Tibial artery (tissue), 4 donors: ENCODE results near the gene OR5H15.

ENCODE experiments used
- DNase-seq, 2 donors: peaks; one replicate each; pipeline ENCODE4 v3.0.0-alpha.2; 2019
- H3K27ac ChIP-seq, 2 donors: fragments of 200-600 bp; sonication (generic) in 1 of 2; 1 replicate in 1 of 2; 2 replicates in 1 of 2; pipeline ENCODE4 v1.5.1; 2018 to 2019; ENCODE audit warnings: mild to moderate bottlenecking in 1 of 2
- H3K27me3 ChIP-seq, 2 donors: fragments of 200-600 bp; sonication (generic) in 1 of 2; one replicate each; pipeline versions ENCODE4 v1.5.1 to v1.6.0; 2016 to 2019
- H3K36me3 ChIP-seq, 3 donors: fragments of 200-600 bp; sonication (generic) in 2 of 3; one replicate each; pipeline ENCODE4 v1.5.1; 2016 to 2019; ENCODE audit warnings: mild to moderate bottlenecking in 2 of 3
- H3K4me1 ChIP-seq, 4 donors: fragments of 200-600 bp; sonication (generic) in 2 of 4; 1 replicate in 3 of 4; 2 replicates in 1 of 4; pipeline ENCODE4 v1.5.1; 2016 to 2019
- H3K4me3 ChIP-seq, 2 donors: fragments of 200-600 bp; sonication (generic) in 1 of 2; 1 replicate in 1 of 2; 2 replicates in 1 of 2; pipeline ENCODE4 v1.5.1; 2018 to 2019; ENCODE audit warnings: mild to moderate bottlenecking in 2 of 2
- H3K9me3 ChIP-seq, 3 donors: fragments of 200-600 bp; sonication (generic) in 1 of 3; one replicate each; pipeline ENCODE4 v1.5.1; 2016 to 2019
- CTCF ChIP-seq, 2 experiments: fragments of 200-600 bp in 1 of 2; fragments of 450-650 bp in 1 of 2; IDR thresholded peaks; one replicate each; pipeline ENCODE4 v1.5.1; 2017 to 2019; ENCODE audit warnings: antibody characterized with exemption in 2 of 2, mild to moderate bottlenecking in 1 of 2, moderate library complexity in 1 of 2
- intact Hi-C: fragments of 100-400 bp; cut with DNase I; formaldehyde crosslinking; loops from one replicate; pipeline ENCODE4 v1.15.0; 2023; ENCODE audit warnings: low total_unique reads

The OR5H15 gene

GRCh38 chr3:98213276-98213675 lies 46.8 kb downstream of the OR5H15 start:
- DNase-seq = no peak
- Histone ChIP-seq H3K36me3 (no peaks in the 10 kb centered on the region), H3K27ac (no peak overlapping the region), H3K27me3 (no peaks in the 10 kb centered on the region), H3K4me3 (no peak overlapping the region), H3K4me1 (no peaks in the 10 kb centered on the region), H3K9me3 (no peaks in the 10 kb centered on the region)
- intact Hi-C loops = no loop called here
- no peak for TF ChIP-seq CTCF (IDR thresholded peaks at IDR 0.05)

- DNase-seq = no peak
- Histone ChIP-seq H3K27ac (no peak overlapping the region), H3K27me3 (no peaks in the 10 kb centered on the region), H3K4me1 (no peaks in the 10 kb centered on the region), H3K4me3 (no peak overlapping the region), H3K9me3 (no peaks in the 10 kb centered on the region), H3K36me3 (no peaks in the 10 kb centered on the region)
- TF ChIP-seq CTCF (IDR thresholded peaks at IDR 0.05) = no peak
- intact Hi-C loops = no loop called here
These were observed 48.6 kb downstream of the OR5H15 start for GRCh38 chr3:98215051-98215450.
